Upper lobe of right lung (tissue), 1 donor: ENCODE measurements around the gene CYP24A1. TPM values are rescaled to one million over a fixed set of nuclear protein-coding genes. Genes with fewer than 3 reads are reported as not detected.

Experiments used
- ATAC-seq: fragments of 200-7000 bp; cut with Tn5 transposase; one replicate; pipeline ENCODE4 v1.9.1; 2020; ENCODE audit warnings: mild to moderate bottlenecking, moderate library complexity
- DNase-seq: peaks from one replicate; pipeline ENCODE4 v3.0.0-alpha.2; 2020
- H3K27ac ChIP-seq: fragments of 200-600 bp; one replicate; pipeline ENCODE4 v1.8.0; 2022
- H3K27me3 ChIP-seq: fragments of 200-600 bp; one replicate; pipeline ENCODE4 v1.8.0; 2022; ENCODE audit warnings: mild to moderate bottlenecking
- H3K36me3 ChIP-seq: fragments of 200-600 bp; one replicate; pipeline ENCODE4 v1.8.0; 2022
- H3K4me1 ChIP-seq: fragments of 200-600 bp; one replicate; pipeline ENCODE4 v1.8.0; 2022
- H3K4me3 ChIP-seq: fragments of 200-600 bp; one replicate; pipeline ENCODE4 v1.8.0; 2022; ENCODE audit warnings: mild to moderate bottlenecking
- H3K9me3 ChIP-seq: fragments of 200-600 bp; one replicate; pipeline ENCODE4 v1.8.0; 2022
- intact Hi-C: fragments of 100-400 bp; cut with DNase I; formaldehyde crosslinking; loops from one replicate; pipeline ENCODE4 v1.11.0; 2022
- total RNA-seq: library from RNA; stranded (reverse); fragmentation: NEBNext Ultra II Directional; extraction: Animal tissue kit (Norgen Biotek cat#: 25700); gene quantifications from one replicate; pipeline ENCODE4 v1.2.1, GENCODE V29; 2021
- TF ChIP-seq, protein P1 (sequence below): fragments of 200-600 bp; IDR thresholded peaks from one replicate; pipeline ENCODE4 v1.8.0; 2022; ENCODE audit warnings: antibody characterized with exemption
- donor health status: DM: no; HTN: yes; CAD: no; lungs with severe emphysema.

The CYP24A1 gene
- total RNA-seq, 1 donor from 2014 or later, result 0.17 TPM

- no peaks in the 10 kb centered on the region for H3K4me1 ChIP-seq
- TF ChIP-seq, protein P1, sequence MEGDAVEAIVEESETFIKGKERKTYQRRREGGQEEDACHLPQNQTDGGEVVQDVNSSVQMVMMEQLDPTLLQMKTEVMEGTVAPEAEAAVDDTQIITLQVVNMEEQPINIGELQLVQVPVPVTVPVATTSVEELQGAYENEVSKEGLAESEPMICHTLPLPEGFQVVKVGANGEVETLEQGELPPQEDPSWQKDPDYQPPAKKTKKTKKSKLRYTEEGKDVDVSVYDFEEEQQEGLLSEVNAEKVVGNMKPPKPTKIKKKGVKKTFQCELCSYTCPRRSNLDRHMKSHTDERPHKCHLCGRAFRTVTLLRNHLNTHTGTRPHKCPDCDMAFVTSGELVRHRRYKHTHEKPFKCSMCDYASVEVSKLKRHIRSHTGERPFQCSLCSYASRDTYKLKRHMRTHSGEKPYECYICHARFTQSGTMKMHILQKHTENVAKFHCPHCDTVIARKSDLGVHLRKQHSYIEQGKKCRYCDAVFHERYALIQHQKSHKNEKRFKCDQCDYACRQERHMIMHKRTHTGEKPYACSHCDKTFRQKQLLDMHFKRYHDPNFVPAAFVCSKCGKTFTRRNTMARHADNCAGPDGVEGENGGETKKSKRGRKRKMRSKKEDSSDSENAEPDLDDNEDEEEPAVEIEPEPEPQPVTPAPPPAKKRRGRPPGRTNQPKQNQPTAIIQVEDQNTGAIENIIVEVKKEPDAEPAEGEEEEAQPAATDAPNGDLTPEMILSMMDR, result no peak
- ATAC-seq (no peak), DNase-seq (no peak)
- no peak overlapping the region for H3K4me3 ChIP-seq
- H3K9me3 ChIP-seq, result no peaks in the 10 kb centered on the region
- H3K27me3 ChIP-seq, result peaks cover 6% of the 10 kb centered on the region
- H3K36me3 ChIP-seq, result no peaks in the 10 kb centered on the region
- no peak overlapping the region for H3K27ac ChIP-seq
- intact Hi-C loops, result no loop called here
Observed at GRCh38 chr20:54188132-54188849, 14.5 kb upstream of the CYP24A1 start.

DNA sequence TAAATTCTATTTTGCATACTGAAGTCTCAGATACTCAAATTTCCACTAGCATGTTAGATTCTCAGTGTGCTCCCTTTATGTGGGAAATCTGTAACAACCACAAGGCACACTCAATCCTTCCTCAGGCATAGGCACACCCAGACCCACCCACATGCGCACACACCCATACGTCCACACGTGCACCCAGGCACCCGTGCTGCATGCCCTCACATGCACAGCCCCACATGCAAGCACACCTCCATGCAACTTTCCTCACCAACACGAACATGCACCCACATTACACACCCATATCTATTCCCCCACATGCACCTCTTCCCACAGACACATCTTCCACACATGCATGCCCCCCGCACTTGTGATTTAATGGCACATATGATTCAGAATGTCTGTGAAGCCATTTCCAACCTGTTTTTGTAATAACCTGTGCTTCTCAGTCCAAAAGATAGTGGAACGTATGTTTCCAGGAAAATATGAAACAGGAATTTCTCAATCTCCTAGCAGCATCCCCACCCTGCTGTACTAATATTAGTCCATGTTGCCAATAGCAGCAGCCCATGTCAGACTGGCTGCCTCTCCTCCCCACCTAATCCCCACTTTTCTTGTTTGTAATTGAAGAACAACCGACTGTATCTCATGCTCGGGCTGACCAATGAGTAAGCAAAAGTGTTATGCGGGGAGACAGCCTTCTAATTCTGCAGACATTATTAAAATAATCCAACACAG lies 11.3 kb upstream of the CYP24A1 start:
- ATAC-seq (no peak), DNase-seq (no peak)
- H3K27me3 ChIP-seq, result peaks cover 23% of the 10 kb centered on the region
- H3K4me3 ChIP-seq, result no peak overlapping the region
- no peaks in the 10 kb centered on the region for H3K4me1 ChIP-seq
- no peak overlapping the region for H3K27ac ChIP-seq
- intact Hi-C loops, result no loop called here
- no peaks in the 10 kb centered on the region for H3K36me3 ChIP-seq
- no peaks in the 10 kb centered on the region for H3K9me3 ChIP-seq
- TF ChIP-seq, protein P1, result no peak

GRCh38 chr20:54184071-54184470 lies 10.3 kb upstream of the CYP24A1 start:
- no peak for ATAC-seq
- Histone ChIP-seq H3K36me3 (no peaks in the 10 kb centered on the region), H3K27me3 (peaks cover 23% of the 10 kb centered on the region), H3K9me3 (no peaks in the 10 kb centered on the region), H3K4me1 (no peaks in the 10 kb centered on the region), H3K27ac (no peak overlapping the region), H3K4me3 (no peak overlapping the region)
- TF ChIP-seq, protein P1, result no peak
- DNase-seq, result no peak
- intact Hi-C loops, result no loop called here

DNA sequence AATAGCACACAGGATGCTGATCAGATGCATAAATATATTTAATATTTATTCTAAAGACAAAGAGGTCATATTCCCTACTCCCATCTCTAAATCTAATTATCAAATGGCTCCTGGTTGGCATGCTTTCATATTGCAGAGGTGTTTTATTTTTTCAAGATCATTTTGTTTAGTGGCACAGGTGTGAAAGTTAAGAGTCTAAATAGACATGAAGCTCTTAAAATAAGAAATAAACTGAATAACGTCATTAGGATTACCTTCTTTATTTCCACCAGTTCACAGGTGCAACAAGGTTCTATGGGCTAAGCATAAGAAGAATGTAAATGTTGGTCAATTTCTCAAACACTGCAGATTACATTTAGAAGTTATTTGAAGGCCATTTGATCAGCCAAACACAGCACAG lies 7.1 kb upstream of the CYP24A1 start:
- TF ChIP-seq, protein P1, result no peak
- H3K9me3 ChIP-seq, result no peaks in the 10 kb centered on the region
- peaks cover 44% of the 10 kb centered on the region for H3K27me3 ChIP-seq
- no peak overlapping the region for H3K27ac ChIP-seq
- H3K4me1 ChIP-seq, result no peaks in the 10 kb centered on the region
- no peak for ATAC-seq
- no peak overlapping the region for H3K4me3 ChIP-seq
- intact Hi-C loops, result no loop called here
- DNase-seq, result no peak
- no peaks in the 10 kb centered on the region for H3K36me3 ChIP-seq

DNA sequence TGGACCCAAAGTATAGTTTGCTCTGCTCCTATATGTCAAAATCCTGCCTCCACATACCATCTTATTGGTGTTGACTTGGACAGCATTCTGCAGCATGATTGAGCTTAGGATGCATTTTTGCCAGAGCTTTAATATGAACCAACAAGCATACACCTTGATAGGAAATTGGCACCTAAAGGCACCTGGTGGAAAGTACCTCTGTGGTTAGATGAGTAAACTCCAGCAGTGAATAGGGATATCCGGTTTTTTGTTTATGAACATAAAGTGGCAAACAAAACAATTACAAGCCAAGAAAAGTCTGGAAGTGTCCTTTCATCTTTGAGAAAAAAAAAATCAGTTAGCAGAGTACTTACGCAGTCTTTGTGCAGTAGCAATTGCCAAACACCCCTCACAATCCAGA lies 6.2 kb upstream of the CYP24A1 start:
- TF ChIP-seq, protein P1, result no peak
- DNase-seq (no peak), ATAC-seq (no peak)
- no peaks in the 10 kb centered on the region for H3K36me3 ChIP-seq
- no peak overlapping the region for H3K4me3 ChIP-seq
- H3K27me3 ChIP-seq, result peaks cover 51% of the 10 kb centered on the region
- H3K4me1 ChIP-seq, result peaks cover under 1% of the 10 kb centered on the region
- intact Hi-C loops, result no loop called here
- no peaks in the 10 kb centered on the region for H3K9me3 ChIP-seq
- no peak overlapping the region for H3K27ac ChIP-seq
